HL-60 (cell line): ENCODE results near the gene NFATC1.

Experiments used
- DNase-seq, 2 experiments: peaks; one replicate each; pipeline ENCODE4 v3.0.0-alpha.2; 2010 to 2020; ENCODE audit warnings: low read depth in 1 of 2, low spot score in 1 of 2
- H3K27ac ChIP-seq: fragments of 250-450 bp; sonication (Bioruptor Pico); replicated peaks from 2 replicates; pipeline ENCODE4 v1.5.1; 2020; ENCODE audit warnings: mild to moderate bottlenecking, moderate library complexity
- H3K27me3 ChIP-seq: fragments of 250-450 bp; sonication (Bioruptor Pico); 2 replicates; pipeline ENCODE4 v1.5.1; 2021; ENCODE audit warnings: mild to moderate bottlenecking, moderate library complexity; ENCODE audit not compliant: insufficient read depth, poor library complexity, severe bottlenecking
- H3K4me3 ChIP-seq: replicated peaks from 2 replicates; pipeline ENCODE4 v1.5.1; 2011; ENCODE audit warnings: mild to moderate bottlenecking, control low read depth, low read length; ENCODE audit not compliant: insufficient read depth
- CTCF ChIP-seq: IDR thresholded peaks from one replicate; pipeline ENCODE4 v1.5.1; 2011; ENCODE audit warnings: low read length, control low read depth, inconsistent platforms; ENCODE audit not compliant: insufficient read depth
- GABPA ChIP-seq: IDR thresholded peaks from 2 replicates; pipeline ENCODE4 v1.6.1; 2012; ENCODE audit warnings: low read depth
- POLR2AphosphoS5 ChIP-seq: IDR thresholded peaks from 2 replicates; pipeline ENCODE4 v1.6.1; 2012; ENCODE audit warnings: low read depth
- SPI1 ChIP-seq: IDR thresholded peaks from 2 replicates; pipeline ENCODE4 v1.6.1; 2012; ENCODE audit warnings: low read depth, mild to moderate bottlenecking, borderline replicate concordance
- TF ChIP-seq, protein P1 (sequence below): IDR thresholded peaks from 2 replicates; pipeline ENCODE4 v1.6.1; 2012; ENCODE audit warnings: low read depth; ENCODE audit not compliant: insufficient replicate concordance

The NFATC1 gene

GRCh38 chr18:79570266-79571201, 174.8 kb downstream of the NFATC1 start:
- TF ChIP-seq SPI1 (no peak), GABPA (no peak), CTCF (no peak), POLR2AphosphoS5 (no peak)
- TF ChIP-seq, protein P1, sequence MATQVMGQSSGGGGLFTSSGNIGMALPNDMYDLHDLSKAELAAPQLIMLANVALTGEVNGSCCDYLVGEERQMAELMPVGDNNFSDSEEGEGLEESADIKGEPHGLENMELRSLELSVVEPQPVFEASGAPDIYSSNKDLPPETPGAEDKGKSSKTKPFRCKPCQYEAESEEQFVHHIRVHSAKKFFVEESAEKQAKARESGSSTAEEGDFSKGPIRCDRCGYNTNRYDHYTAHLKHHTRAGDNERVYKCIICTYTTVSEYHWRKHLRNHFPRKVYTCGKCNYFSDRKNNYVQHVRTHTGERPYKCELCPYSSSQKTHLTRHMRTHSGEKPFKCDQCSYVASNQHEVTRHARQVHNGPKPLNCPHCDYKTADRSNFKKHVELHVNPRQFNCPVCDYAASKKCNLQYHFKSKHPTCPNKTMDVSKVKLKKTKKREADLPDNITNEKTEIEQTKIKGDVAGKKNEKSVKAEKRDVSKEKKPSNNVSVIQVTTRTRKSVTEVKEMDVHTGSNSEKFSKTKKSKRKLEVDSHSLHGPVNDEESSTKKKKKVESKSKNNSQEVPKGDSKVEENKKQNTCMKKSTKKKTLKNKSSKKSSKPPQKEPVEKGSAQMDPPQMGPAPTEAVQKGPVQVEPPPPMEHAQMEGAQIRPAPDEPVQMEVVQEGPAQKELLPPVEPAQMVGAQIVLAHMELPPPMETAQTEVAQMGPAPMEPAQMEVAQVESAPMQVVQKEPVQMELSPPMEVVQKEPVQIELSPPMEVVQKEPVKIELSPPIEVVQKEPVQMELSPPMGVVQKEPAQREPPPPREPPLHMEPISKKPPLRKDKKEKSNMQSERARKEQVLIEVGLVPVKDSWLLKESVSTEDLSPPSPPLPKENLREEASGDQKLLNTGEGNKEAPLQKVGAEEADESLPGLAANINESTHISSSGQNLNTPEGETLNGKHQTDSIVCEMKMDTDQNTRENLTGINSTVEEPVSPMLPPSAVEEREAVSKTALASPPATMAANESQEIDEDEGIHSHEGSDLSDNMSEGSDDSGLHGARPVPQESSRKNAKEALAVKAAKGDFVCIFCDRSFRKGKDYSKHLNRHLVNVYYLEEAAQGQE = no peak
- Histone ChIP-seq H3K27ac (no peak overlapping the region), H3K27me3 (no peaks in the 10 kb centered on the region), H3K4me3 (no peak overlapping the region)
- DNase-seq = peak in 1 of 2 experiments; percentile 76

GRCh38 chr18:79571211-79572092, 175.7 kb downstream of the NFATC1 start:
- TF ChIP-seq CTCF = no peak
- no peak for TF ChIP-seq SPI1
- TF ChIP-seq, protein P1 = no peak
- no peak for TF ChIP-seq GABPA
- TF ChIP-seq POLR2AphosphoS5 = no peak
- DNase-seq = no peak
- no peak overlapping the region for H3K27ac ChIP-seq
- no peak overlapping the region for H3K4me3 ChIP-seq
- H3K27me3 ChIP-seq = no peaks in the 10 kb centered on the region

DNA sequence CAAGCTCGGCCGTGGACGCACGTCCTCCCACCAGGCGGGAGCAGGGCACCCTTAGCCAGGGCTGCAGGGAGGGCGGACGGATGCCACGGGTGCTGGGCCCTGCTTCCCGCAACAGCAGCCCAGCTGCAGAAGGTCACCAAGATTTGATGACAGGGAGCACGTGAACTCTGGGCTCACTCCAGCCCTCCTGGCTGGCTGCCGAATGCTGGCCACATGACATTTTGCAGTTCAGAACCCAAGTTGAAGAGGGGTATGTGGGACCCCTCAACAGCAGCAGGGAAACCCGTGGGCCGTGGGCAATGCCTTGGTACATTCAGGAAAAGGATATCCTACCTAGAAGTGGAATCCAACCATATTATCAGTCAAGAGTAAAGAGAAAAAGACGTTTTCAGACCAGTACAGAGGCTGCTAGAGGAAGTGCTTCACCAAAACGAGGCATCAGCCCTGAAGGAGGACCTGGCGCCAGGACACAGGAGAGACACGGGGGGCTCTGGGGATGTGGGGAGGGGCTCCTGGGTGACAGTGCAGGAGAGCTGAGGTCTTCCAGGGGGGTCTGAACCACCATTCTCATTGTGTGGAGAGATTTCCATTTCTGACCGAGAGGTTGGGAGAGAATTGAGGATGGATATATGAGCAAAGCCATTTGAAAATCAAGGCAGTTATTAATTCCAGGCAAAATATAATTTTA, 176.5 kb downstream of the NFATC1 start:
- no peaks in the 10 kb centered on the region for H3K27me3 ChIP-seq
- H3K4me3 ChIP-seq = no peak overlapping the region
- no peak overlapping the region for H3K27ac ChIP-seq
- no peak for DNase-seq
- no peak for TF ChIP-seq GABPA
- TF ChIP-seq POLR2AphosphoS5 = no peak
- TF ChIP-seq, protein P1 = no peak
- no peak for TF ChIP-seq CTCF
- TF ChIP-seq SPI1 = no peak
